HG02642 (cell line): ENCODE results near the gene MRPL54.

ENCODE experiments used
- ATAC-seq: cut with Tn5 transposase; IDR thresholded peaks from one replicate; pipeline ENCODE4 v1.9.1; 2021; ENCODE audit warnings: mild to moderate bottlenecking; ENCODE audit not compliant: unreplicated experiment, poor library complexity

The MRPL54 gene

DNA sequence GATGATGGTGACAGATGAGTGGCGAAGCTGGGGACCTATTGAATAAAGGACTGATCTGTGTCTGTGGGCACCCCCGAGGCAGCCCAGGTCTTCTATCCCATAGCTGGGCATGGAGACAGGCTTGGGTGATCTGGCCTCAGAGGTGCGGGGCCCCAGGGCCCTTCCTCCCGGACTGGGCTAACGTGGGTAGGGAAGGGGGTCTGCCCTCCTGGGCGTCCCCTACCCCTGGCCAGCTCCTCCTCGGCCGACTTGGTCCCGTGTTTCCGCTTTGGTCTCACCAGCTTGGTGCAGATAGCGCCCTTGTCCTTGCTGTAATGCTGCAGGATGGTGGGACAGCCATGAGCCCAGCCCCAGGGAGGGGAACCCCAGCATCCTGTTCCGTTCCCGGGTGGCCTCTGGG is 20.4 kb downstream of the MRPL54 start:
- ATAC-seq, result no peak

DNA sequence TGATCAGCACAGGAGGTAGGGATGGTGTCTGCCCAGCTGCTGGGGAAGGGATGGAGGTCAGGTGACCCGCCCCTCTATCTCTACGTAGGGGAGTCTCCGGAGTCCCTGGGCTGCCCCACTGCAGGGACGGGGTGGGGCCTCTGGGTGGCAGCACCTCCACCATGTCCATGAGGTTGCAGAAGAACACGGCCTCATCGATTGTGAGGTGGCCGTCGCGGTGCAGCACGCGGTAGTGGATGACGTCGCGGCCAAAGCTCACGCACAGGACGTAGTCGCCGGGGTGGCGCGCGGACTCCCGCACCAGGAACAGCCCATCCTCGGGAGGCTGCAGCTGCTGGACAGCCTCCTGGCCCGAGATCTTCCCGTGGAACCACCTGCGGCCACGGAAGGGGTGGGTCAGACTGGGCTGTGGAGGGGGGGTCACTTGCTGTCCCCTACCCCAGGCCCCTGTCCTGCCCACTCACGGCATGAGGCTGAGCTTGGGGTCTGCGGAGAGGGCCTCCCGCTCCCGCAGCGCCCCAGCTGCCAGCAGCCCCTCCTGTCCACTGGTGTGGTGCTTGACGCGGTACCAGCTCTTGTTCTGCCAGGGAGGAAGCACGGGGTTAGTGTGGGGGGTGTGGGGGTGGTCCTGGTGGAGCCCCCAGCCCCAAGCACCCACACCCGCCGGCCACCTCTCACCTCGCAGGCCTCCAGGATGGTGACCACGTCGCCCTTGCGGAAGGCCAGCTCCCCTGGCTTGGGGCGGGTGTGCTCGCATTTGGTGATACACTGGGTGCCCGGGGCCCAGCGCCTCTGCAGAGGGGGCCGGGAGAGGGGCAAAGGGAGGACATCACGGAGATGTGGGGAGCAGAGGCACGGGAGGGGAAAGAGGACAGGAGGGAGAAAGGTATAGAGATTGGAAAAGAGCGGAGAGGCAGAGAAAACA is 21.4 kb downstream of the MRPL54 start:
- no peak for ATAC-seq

DNA sequence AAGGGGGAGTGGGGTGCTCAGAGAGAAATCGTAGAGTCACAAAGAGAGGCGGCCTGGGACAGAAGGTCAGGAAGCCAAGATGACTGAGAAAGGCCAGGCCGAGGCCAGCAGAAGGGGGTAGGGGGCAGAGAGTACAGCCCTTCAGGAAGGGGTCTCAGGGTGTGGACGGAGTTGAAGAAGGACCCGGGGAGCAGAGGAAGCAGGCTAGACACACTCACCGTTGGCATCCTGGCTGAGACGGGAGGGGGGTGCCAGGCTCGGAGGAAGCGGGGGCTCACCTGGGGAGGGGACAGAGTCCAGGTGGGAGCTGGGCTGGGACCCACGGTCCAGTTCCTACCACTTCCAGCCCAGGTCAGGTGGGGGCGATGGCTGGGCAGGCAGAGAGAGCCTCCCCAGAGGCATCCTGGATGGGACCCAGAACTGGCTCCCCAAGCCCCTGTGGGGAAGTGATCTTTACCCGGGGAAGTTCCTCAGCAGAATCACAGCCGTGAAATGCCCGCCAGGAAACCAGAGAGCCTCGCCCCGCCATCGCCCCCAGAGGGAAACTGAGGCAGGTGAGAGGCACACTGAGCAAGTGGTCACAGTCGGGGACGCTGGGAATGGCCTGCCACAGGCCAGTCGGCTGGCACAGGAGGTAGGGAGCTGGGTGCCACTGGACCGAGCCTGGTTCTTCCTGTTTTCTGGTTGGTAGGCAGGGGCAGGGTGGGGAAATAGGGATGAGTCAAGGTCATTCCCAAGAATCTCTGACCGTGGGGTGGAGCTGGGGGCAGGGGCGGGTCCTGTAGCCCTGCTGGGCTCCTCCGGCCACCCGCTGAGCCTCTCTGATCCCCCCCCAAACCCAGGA is 22.3 kb downstream of the MRPL54 start:
- ATAC-seq, result no peak

DNA sequence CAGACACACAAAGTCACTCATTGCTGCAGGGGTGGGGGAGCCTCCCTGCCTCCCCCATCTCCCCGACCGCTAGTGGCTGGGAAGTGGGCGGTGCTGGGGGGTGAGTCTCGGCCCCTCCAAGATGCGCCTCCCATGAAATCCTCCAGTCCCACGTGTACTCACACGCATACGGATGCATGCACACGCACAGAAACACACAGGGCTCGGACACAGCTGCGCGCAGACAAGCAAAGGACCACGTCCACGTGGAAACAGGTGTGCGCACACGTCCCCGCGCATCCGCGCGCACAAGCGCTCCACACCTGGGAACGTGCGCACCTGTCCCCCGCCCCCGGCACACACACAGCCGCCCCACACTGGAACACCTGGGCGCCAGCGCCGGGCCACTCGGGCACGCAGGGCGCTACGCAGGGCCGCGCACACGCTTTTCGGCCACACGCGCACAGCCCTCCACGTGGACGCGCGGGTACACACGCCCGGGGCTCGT is 23.0 kb downstream of the MRPL54 start:
- ATAC-seq, result no peak

DNA sequence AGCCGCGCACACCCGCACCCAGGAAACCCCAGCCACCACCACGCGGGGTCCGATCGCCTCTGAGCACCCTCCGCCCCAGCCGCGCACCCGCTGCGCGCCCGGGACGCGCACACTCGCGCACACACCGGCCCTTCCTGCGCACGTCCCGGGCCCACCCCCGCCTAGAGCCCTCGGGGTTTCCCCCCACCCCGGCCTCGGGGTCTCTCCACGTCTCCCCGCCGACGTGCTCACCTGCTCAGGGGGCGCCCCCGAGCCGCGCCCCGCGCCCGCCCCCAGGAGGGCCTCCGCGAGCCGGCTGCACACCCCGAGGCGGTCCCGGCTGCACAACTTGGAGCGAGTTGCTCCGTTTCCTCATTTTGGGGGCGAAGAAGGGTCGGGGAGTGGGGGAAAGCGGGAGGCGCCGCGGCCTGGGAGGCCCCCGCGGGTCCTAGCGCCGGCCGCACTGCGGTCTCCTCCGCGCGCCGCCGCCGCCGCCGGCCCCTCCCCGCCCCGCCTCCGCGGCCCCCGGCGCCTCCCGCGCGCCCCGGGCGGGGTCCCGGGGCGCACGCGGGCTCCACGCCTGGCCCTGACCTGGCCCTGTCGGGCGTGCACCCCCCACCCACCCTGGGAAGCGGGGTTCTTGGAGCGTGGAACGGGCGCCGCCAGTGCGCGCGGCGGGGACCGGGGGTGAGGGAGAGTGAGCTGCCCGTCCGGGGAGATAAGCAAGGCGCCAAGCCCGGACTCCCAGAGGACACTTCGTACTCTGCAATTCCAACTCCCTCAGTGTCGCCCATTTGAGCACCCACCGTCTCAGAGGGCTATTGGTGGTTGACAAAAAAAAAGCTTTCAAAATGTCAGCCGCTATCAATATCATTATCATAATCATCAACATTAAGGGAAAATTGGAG is 23.7 kb downstream of the MRPL54 start, which contains the start of gene MATK:
MATK (minus strand) TSS at position 444 of the 887 bp plus-strand sequence. CDS start 1,246 bp downstream, outside the sequence.
- ATAC-seq, result no peak

DNA sequence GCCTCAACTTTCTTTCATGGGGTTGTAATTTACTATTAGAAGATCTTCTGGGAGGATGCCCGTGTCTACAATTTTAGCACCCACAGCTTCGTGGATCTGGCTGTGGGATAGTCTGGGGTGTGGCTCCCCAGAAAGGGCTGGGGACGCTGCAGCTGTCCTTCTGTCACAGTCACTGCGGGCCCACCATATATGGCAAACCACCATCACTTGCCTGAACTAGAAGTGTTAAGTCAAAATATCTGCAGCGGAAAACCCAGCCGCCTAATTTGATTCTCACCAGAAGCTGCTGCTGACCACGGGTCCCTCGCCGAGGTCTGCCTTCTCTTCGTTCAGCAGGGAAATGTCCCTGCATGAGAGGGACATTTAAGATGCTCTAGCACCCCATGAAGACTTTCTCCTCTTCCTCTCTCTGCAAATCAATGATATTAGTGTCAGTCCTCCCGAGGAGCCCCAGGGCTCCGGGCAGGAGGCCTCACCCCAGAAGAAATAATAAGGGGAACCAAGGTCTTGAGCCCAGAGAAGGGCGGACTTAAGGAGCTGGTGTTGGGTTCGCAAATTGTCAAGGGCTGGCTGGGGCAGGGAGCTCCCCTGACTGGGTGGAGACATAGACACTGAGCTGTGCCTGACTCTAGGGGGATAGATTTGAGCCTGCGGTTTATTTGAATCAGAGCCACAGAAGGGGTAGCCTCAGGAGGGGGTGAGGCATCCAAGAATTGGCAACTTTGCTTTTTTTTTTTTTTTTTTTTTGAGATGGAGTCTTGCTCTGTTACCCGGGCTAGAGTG is 26.7 kb downstream of the MRPL54 start:
- ATAC-seq, result no peak

DNA sequence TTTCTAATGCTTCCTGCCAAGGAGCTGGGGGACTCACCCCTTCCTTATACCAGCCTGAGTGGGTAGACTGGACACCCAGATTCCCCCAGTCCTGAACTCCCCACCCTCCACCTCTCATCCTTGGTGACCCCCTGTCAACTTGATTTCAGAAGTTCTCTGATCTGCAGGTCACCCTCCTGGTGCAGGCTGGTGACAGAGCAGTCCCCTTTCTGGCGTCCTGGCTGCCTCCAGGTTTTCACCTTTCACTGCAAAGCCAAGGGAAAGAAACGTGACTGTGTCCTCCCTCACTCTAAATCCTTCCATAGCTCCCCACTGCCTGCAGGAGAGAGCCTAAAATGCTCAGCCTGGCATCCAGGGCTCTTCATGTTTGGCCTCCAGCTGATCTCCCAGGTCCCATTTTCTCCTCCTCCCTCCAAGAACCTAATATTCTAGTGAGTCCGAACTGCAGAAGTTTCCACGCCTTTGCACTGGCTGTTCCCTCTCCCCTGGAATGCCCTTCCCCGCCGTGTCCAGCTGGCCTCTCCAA is 27.8 kb downstream of the MRPL54 start:
- ATAC-seq, result no peak

DNA sequence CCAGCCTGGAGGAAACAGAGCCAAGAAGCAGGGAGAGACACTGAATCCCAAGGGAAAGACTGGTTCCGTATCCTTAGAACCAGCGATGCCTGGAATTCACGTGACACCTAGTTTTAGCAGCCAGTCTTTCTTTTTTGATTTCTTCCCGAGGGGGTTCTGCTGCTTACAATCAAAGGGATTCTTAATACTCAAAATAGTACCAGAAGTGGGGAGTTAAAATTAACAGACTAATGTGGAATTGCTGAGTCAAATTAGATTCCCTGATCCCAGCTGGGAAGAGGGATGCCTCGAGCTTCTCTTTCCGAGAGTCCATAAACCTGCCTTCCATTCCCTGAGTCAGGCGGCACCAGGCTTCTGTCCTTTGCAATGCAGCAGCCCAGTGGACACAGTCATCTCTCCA is 28.5 kb downstream of the MRPL54 start:
- ATAC-seq, result no peak

DNA sequence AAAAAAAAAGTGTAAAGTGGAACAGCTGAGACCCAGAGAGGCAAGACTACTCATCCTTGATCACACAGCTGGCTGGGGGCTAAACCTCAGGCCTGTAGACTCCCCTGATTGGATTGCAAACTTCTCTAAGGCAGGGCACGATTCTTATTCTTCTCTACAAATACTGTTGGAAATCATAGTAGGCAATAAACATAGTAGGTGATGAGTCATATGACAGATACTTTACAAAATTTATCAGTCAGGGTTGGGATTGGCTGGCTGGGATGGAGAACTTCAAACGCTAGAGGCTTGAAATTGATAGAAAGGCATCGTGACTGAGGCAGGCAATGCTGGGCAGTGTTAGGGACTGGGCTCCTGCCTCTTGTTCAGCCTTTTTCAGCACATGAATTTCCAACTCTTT is 29.6 kb downstream of the MRPL54 start:
- no peak for ATAC-seq

DNA sequence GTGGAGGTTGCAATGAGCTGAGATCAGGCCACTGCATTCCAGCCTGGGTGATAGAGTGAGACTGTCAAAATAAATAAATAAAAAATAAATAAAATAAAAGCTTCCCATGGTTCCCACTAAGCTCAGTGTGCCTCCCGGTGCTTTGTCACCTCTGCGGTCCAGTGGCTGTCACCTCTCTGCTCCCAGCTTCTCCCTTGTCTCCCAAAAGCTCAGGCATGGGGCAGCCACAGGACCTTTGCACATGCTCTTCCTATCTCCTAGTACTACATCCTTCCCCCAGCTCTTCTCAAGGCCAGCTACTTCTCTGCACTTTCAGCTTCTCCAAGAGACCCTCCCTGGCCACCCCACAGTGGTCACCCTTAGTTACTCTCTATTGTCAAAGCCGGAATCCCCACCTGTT is 31.3 kb downstream of the MRPL54 start:
- no peak for ATAC-seq

DNA sequence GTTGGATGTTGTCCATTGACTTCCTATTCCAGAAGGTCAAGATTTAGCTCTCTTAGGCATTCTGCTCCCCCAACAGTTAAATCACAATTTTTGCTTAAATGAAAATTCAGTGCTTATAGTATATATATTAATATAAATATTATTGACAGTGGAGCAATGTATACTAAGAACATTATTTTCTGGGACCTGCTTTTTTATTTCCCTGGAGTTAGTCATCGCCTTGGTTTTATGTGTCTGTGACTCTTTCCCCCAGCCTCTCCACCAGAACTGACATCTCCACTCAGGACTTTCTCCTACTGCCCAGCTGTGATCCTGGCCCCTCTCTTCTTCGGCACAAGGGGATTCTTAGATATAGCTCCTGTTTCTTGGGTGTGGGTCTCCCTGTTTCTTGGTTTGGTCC is 33.9 kb downstream of the MRPL54 start:
- ATAC-seq, result no peak

DNA sequence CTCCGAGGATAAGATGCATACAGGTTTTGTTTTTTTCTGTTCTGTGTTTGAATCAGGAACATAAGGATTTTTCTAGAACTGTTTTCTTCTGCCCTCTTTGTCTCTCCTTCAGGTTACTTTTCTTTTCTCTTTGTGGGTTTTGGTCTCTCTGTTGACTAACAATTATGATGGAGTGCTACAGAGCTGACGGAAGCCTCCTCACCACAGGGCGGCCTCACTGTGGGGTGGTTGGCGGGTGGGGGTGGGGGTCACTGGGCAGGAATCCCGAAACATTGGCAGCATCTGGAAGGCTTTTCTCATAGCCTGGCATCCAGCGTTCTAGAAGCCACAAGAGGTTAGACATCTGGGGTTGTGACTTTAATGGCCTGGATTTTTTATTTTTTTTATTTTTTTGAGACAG is 35.7 kb downstream of the MRPL54 start:
- ATAC-seq, result no peak

DNA sequence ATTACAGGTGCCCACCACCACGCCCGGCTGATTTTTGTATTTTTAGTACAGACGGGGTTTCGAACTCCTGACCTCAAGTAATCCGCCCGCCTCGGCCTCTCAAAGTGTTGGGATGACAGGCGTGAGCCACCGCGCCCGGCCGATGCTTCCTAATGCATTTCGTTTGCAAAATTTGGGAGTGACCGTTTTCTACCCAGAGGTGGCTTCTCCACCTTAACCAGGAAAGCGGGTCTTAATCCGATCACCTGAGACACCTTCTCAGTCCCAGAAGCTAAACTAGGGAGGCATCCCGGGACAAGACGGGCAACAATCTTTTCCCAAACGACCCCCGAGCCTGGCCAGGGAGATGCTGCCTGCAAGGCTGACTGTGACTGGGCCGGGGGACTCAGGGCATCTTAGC is 38.5 kb downstream of the MRPL54 start:
- ATAC-seq, result no peak

DNA sequence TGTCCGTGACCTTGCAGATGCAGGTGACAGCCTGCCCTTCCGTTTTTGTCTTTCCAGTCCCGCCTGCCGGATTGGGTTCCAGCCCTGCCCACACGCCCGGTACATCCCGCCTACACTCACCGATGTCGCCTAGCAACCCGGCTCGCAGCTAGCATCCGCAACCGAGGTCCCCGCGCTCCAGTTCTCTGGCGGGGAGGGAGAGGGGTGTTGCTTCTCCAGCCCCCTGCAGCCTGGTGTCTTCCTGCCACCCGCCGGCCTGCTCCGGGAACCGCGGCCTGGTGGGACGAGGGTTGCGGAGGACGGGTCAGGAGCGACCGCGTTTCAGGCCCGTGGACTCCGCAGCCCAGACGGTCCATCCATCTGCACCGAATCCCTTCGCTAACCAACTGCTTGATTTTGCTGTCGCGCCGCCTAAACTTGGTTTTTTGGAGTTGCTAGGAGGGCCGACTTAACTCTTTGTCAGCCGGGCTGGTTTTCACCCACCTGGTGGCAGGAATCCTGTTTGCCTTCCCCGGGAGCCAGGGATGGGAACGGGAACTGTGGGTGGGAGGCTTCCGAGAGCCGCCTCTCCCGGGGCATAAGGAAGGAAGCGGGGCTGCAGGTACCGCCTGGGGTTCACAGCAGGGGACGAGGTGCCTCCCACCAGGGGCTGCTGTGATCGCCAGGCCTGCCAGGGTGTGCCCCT is 39.1 kb downstream of the MRPL54 start:
- ATAC-seq, result no peak

DNA sequence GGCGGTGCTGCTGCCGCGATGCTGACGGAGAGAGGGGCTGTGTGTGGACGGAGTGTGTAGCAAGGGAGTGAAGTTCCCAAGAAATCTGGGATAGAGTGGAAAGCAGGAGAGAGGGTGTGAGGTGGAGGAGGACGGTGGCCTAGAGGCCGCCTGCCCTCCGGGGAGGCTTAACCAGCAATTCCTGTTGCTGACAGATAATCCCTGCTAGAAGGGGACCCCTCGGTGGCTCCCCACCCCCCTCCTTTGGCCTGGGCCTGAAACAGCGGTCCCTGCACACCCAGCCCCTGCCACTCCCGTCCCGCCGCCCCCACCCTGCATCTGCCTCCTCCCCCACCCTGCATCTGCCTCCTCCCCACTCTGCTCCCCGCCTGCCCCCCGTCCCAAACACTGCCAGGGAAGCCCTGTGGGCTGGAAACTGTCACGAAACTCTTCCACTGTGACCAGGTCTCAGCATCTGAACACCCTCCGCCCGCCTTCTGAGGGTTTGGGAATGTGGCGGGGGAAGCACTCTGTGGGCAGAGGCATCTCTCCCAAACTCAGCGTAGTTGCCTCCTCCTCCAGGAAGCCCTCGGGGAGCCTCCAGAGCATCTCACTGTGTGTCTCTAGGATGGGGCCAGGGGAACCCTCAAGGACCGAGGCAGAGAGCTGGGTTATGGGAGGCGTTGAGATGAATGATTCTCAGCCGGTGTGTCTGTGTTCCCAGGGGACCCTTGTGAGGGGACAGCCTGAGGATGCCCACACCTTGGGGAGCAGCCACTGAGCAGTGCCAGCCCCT is 40.8 kb downstream of the MRPL54 start:
- no peak for ATAC-seq

DNA sequence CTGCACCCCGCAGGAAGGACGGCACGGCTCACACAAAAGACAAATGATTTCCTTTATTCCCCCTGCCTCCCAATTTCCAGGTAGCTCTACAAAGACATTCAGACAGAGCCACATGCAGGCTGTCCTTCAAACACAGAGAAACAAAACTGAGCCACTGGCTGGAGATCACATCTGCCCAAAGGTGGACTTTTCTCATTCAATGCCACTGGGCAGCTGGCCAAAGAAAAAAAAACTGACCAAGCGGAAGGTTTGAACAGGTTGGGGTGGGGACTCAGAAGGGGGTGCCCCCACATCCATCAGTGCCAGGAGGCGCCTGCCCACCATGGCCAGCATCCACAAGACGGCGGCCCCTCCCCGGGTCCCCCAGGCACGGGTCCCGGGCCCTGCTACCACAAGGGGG is 41.5 kb downstream of the MRPL54 start:
- no peak for ATAC-seq

DNA sequence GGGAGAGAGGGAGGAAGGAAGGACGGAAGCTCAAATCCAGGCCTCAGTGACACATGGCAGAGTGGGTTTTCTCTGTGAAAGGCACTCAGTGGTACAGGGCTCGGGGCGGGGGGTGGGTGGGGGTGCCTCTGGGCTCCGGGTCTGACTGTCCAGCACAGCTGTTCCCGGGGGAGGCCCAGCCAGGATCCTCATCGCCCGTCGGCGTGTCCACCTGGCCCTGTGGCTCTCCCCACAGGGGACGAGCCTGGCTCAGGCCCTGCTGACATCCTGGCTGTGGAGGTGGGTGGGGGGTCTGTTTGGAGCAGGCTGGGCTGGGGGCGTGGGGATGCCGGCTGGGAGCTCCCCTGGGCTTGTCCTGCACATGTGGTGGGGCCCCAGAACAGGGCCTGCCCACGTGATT is 41.9 kb downstream of the MRPL54 start:
- ATAC-seq, result no peak

DNA sequence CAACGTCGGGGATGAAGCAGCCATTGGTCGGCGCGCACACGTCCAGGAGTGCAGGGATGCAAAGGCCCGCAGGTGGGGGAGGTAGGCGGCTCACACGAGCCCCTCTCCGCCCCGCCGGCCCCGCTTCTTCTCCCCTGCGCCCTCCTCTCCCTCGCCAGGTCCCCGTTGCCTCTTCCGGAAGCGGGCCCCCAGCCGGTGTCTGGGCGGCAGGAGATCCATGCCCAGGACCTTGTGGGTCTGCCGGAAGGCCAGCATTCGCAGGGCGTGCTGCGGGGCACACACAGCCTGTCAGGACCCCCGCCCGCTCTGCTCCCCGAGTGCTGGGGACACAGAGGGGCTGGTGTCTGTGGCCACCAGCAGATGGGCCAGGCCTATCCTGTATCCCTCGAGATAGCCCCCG is 43.4 kb downstream of the MRPL54 start:
- no peak for ATAC-seq
